HuH-7 (cell line): ENCODE measurements around the gene LONRF2.
A peak's percentile ranks its signal among the peaks of the same experiment; 100 is the strongest.

ENCODE experiments used
- DNase-seq: peaks from one replicate; pipeline ENCODE4 v3.0.0; 2011; ENCODE audit warnings: low spot score

The LONRF2 gene

GRCh38 chr2:100301881-100302584 is 20.3 kb downstream of the LONRF2 start:
- no peak for DNase-seq

GRCh38 chr2:100299548-100299947 is 22.8 kb downstream of the LONRF2 start:
- DNase-seq = no peak

- DNase-seq = no peak
Observed at GRCh38 chr2:100297511-100297910, 24.8 kb downstream of the LONRF2 start.

GRCh38 chr2:100294162-100294497 is 28.2 kb downstream of the LONRF2 start:
- no peak for DNase-seq

DNA sequence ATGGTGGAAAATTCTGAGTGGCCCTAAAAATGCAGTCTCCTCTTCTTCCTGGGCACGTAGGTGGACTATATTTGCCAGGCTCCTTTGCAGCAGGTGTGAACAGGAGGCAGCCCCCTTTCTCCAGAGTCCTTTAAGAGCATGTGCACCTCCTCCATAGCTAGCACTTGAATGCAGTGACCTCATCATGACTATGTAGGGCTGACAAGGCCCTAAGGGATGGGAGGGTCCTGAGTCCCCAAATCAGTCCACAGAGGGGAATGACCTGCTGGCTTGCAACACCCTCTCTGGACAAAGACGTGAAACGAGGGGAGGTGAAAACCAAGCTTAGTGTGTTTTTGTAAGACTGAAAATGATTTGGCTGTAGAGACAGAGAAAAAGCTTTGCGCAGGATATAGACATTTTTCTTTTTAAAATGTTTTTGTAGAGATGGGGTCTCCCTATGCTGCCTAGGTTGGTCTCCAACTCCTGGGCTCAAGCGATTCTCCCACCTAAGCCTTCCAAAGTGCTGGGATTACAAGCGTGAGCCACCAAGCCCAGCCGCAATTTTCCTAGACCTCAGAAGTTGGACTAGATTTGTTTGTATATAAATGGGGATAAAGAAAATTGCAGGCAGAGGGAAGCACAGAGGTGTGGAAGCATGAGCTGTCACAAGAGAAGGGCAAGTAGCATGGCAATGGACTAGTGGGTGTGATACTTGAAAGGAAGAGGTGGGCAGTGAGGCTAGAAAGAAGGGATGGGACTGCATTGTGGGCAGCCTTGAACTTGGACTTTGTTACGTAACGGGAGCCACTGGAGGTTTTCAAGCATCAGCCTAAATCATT is 28.8 kb downstream of the LONRF2 start:
- no peak for DNase-seq

DNA sequence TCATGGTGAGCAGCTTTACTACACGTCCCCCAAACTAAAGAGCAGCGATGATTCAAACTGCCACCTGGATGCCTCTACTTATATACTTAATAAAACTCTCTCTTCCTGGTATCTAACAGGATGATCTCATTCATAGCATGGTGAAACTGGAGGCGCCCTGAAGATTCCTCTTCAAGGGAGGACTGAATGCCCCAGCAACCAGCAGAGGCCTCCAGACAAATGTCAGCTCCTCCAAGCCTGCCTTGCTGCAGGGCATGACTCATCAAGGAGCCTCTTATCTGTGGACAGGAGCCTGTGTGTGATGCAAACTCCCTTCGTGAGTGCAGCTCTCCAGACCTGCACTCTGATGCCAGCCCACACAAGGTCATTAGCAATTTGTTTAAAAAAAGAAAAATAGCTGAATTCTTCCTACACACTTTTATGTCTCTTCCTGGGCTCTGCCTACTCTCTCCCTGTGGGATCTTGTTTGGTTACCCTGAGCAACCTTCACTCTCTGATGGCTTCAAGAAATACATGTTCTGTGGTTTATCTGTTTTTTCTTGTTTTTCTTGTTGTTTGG is 30.2 kb downstream of the LONRF2 start:
- DNase-seq = no peak

GRCh38 chr2:100291152-100291970 is 30.9 kb downstream of the LONRF2 start:
- peak; percentile 17 for DNase-seq

- no peak for DNase-seq
Observed at GRCh38 chr2:100290718-100291151, 31.6 kb downstream of the LONRF2 start.

DNA sequence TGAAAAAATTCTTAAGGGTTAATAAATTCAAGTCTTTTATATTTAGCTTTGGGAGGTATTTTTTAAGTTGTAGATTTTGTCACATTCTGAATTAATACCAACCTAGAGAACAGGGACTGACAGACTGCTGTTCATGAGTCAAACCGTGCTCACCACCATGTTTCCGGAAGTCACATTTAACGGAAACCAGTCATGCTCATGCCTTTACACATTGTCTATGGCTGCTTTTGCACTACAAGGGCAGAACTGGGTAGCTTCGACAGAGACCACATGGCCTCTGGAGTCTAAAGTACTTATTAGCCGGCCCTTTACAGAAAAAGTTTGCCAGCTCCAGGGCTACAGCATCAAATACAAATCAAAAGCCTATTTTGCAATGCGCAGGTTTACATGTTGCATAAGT is 33.3 kb downstream of the LONRF2 start:
- no peak for DNase-seq

GRCh38 chr2:100286318-100286717 is 36.0 kb downstream of the LONRF2 start:
- DNase-seq = no peak

- no peak for DNase-seq
Observed at GRCh38 chr2:100285691-100286090, 36.6 kb downstream of the LONRF2 start.

DNA sequence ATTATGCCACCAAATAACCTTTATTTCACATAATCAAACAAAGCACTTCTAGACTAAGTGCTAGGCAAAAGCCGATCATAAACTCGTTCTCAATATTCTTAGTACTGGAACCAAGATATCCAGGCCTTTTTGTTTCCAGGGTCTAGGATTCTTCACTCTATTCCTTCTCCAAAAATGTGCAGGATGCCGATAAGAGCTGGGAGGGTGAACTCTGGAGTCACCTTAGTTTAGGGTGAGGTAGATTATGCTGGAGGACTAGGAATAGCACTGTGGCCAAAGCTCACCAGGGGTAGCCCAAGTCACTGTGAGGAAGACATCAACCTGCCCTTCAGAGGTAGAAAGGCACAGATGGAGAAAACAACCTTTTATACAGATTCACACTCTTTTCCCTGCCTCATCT is 37.3 kb downstream of the LONRF2 start:
- no peak for DNase-seq

DNA sequence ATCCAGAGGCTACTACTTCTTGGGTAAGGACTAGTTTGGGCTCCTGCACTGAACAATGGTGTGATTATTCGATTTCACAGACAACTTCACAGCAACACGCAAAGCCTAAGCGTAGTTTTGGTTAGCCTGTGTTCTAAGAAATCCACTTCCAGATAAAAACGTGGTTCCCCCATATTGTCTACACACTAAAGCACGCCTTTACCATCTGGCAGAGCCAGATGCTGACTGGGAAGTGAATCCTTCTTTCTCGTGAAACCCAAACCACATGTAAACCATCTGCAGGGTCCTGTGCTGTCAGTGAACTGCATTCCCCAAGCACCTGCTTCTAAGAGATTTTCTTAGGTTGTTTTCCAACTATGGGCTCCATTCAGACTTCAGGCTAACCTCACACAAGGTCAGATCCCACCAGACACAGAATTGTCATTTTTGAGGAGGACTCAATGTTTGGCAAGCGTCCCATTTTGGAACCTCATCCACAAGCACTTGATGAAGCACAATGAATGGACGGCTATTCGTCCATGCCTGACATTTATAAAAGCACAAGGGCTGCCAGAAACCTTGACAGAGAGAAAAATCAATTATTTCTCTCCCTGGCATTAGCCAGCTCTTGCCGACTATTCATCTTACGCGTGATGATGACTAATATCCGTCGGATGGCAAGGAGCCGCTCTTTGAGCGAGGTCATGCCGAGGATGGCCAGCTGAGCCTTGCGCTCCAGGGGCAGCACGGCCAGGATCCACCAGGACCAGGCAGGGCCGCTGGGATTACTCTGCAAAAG is 38.4 kb downstream of the LONRF2 start:
- DNase-seq = no peak

- no peak for DNase-seq
Observed at GRCh38 chr2:100281521-100282438, 40.5 kb downstream of the LONRF2 start.

GRCh38 chr2:100279586-100280534 is 42.4 kb downstream of the LONRF2 start:
- DNase-seq = no peak

GRCh38 chr2:100278986-100279385 is 43.3 kb downstream of the LONRF2 start:
- DNase-seq = no peak

DNA sequence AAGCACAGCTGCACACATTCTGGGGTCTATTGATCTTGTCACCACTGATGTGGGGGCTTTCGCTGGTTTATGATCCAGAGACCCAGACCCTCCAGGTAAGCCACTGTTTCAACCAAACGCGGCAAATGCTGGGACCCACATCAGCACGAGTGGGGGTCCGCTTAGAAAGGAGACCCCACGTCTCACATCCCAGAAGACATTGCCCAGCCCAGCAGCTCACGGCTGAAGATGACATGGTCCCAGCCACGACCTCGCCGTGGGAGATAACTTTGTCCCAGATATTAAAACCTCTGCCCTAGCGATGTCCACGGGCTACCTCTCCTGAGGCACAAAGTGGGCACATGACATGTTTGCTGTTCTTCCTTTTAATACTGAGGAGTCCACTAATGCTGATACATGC is 43.8 kb downstream of the LONRF2 start:
- no peak for DNase-seq

DNA sequence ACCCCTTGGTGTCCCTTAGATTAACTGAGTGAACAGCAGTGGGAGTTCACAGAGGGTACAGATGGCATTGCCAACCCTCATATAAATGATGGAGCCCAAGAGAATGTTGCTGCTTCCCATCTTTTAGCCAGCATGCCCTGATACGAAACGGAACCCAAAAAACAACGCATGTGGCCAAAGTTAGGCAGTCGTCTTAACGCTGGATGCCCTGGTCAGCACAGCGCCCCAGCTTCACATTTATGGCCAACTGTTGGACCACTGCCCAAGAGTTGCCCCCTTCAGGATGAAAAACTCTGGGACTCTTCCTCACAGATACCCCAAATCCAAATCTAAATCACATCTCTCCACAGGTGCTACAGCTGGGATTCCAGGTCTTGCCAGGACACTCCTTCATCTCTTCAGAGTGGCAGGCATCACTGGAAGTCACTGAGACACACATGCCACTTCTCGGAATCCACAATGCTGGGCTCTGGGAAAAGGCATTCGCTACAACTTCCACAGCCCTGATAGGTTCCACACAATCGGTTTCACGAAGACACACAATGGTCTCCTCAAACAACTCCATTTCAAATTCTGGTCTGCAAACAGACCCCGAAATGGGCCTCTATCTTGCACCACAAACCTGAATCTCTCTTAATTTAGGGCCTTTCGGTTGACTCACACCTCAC is 44.6 kb downstream of the LONRF2 start:
- no peak for DNase-seq

- DNase-seq = no peak
Observed at GRCh38 chr2:100276716-100277115, 45.6 kb downstream of the LONRF2 start.
